Activated T-helper 2 cell treated with anti-CD3 and anti-CD28 coated beads, Interferon-gamma antibody, Interleukin-2, Interleukin-4, amounts not matched to agents 10 μg/mL and 5 μg/mL and 100 μg/mL, durations not matched to agents 14 hours and 24 hours and 36 hours (primary cell): ENCODE results near the gene SAMD9L. TPM values are rescaled to one million over a fixed set of nuclear protein-coding genes. Genes with fewer than 3 reads are reported as not detected.

Source experiments
- DNase-seq: peaks from one replicate; pipeline ENCODE4 v3.0.0; 2021; ENCODE audit warnings: low spot score
- H3K27ac Mint-ChIP-seq: one replicate; pipeline ENCODE4 v1.8.0; 2021; ENCODE audit warnings: mixed read lengths
- H3K27me3 Mint-ChIP-seq: one replicate; pipeline ENCODE4 v1.8.0; 2021; ENCODE audit warnings: low read depth, mixed read lengths
- H3K36me3 Mint-ChIP-seq: one replicate; pipeline ENCODE4 v1.8.0; 2021; ENCODE audit warnings: low read depth, mixed read lengths
- H3K4me1 Mint-ChIP-seq: one replicate; pipeline ENCODE4 v1.8.0; 2021; ENCODE audit warnings: low read depth, mixed read lengths
- H3K4me3 Mint-ChIP-seq: one replicate; pipeline ENCODE4 v1.8.0; 2021; ENCODE audit warnings: low read depth, mild to moderate bottlenecking, moderate library complexity, mixed read lengths
- H3K9me3 Mint-ChIP-seq: one replicate; pipeline ENCODE4 v1.8.0; 2021; ENCODE audit warnings: mixed read lengths
- intact Hi-C: fragments of 100-400 bp; cut with micrococcal nuclease; formaldehyde crosslinking; loops from one replicate; pipeline ENCODE4 v1.15.1; 2023
- total RNA-seq: library from RNA; stranded (reverse); gene quantifications from 2 replicates; pipeline ENCODE4 v1.2.3, GENCODE V29; 2022

Gene SAMD9L
- total RNA-seq, 1 donor from 2014 or later = 15.3 TPM

DNA sequence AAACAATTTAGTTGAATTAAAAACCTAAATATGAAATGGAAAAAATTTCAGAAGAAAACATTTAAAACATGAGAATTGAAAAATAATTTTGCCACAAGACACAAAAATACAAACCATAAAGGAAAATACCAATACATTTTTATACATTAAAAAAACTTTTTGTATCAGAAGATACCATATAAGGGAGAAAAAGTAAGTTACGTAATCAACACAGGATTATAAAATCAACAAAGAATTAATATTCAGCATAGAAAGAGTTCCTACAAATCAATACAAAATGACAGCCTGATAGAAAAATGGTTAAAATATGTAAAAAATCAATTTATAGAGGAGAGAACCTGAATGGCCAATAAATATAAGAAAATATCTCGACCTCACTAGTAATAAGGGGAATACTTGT lies 16.6 kb upstream of the SAMD9L start:
- no peaks in the 10 kb centered on the region for H3K27me3 Mint-ChIP-seq
- peaks cover 51% of the 10 kb centered on the region for H3K9me3 Mint-ChIP-seq
- H3K27ac Mint-ChIP-seq = no peak overlapping the region
- DNase-seq = no peak
- H3K36me3 Mint-ChIP-seq = peaks cover 16% of the 10 kb centered on the region
- H3K4me3 Mint-ChIP-seq = no peak overlapping the region
- H3K4me1 Mint-ChIP-seq = peaks cover 12% of the 10 kb centered on the region
- intact Hi-C loops = loop anchor here (5.0 to 10.0 kb wide), 2 partner anchors 68 to 210 kb away; partner anchors contain the start of gene VPS50

DNA sequence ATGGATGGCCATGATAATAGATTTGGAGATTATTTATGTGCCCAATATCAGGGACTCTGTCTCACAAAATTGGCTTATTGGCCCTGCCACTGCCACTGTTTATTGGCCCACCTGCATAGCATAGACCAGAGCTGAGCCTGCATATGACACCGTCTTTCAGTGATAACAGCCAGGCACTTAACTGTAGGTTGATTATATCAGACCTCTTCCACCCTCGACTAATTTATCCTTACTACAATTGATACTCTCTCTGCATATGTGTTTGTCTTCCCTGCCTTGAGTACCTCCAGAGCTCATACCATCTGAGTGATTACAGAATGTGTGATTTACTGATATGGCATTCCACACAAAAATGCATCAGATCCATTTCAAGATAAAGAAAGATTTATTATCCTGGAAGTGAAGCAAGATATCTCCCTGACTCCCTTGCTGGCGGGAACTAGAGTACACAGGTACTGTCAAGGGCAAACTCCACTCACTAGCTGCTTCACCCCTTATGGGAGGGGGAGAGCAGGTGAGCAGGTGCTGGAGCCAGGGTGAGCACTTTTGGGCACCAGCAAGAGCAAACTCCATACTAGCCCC lies 13.1 kb upstream of the SAMD9L start:
- intact Hi-C loops = loop anchor here (2.0 to 10.0 kb wide), 3 partner anchors 24 to 206 kb away; partner anchors contain the start of gene VPS50
- Mint-ChIP-seq H3K27me3 (no peaks in the 10 kb centered on the region), H3K27ac (no peak overlapping the region), H3K4me1 (peaks cover 18% of the 10 kb centered on the region), H3K4me3 (no peak overlapping the region), H3K36me3 (peaks cover 9% of the 10 kb centered on the region), H3K9me3 (peaks cover 26% of the 10 kb centered on the region)
- DNase-seq = no peak

DNA sequence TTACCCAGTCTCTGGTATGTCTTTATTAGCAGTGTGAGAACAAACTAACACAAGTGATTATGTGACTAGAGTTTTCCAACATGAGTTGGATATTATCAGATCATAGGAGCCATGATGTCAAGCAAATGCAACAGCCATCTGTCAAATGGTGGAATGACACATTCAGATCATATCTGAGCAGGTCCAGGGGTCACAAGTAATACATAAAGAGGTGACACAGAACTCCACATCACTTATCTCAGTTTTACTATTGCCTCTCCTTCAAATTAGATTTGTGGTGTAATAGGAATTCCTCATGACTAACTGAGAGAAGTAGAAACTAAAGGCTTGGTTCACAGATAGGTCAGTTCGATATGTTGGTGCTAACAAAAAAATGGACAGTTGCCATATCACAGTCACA lies 12.2 kb upstream of the SAMD9L start:
- Mint-ChIP-seq H3K36me3 (peaks cover 9% of the 10 kb centered on the region), H3K9me3 (peaks cover 26% of the 10 kb centered on the region), H3K27me3 (no peaks in the 10 kb centered on the region), H3K4me3 (no peak overlapping the region), H3K4me1 (peaks cover 16% of the 10 kb centered on the region), H3K27ac (peak overlapping the region; percentile 58)
- intact Hi-C loops = loop anchor here (1.0 to 10.0 kb wide), 5 partner anchors 12 to 206 kb away; partner anchors contain the start of genes SAMD9L and VPS50
- DNase-seq = no peak

DNA sequence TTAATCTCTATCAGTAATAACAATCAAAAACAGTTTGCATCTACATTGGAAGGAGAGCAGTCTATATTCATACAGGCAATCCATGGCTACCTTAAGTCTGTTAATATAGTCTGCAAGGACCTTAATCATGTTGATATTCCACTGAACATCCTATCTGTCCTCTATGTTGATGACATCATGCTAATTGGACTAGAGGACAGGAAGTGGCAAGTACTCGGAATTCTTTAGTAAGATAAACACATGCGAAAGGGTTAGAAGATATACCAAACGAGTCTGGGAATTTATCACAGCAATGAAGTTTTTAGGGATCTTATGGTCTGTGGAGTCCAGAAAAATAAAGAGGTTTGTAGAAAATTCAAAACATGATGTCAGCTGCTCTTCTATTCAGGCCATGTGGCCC lies 11.3 kb upstream of the SAMD9L start:
- intact Hi-C loops = no loop called here
- Mint-ChIP-seq H3K27me3 (peaks cover 1% of the 10 kb centered on the region), H3K9me3 (peaks cover 26% of the 10 kb centered on the region), H3K27ac (no peak overlapping the region), H3K4me3 (no peak overlapping the region), H3K4me1 (peaks cover 14% of the 10 kb centered on the region), H3K36me3 (peaks cover 9% of the 10 kb centered on the region)
- no peak for DNase-seq

DNA sequence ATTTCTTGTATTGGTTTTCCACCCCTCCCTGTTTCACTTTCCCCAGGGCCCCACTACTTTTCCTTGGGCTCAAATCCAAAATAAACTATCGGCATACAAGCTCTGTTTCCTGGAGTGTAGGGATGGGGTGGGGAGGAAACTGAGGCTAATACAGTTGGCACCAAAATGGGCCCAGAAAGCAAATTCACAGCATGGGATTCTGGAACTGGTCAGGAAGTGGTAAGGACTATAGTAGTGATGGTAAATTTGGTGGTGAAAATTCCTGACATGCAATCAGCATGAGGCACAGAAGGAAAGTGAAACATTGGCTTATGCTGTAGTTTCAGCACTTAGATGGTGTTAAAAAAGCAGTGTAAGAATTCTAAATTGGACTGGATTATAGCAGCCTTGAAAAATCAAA lies 8.7 kb upstream of the SAMD9L start:
- Mint-ChIP-seq H3K9me3 (peaks cover 11% of the 10 kb centered on the region), H3K27ac (no peak overlapping the region), H3K4me3 (no peak overlapping the region), H3K27me3 (peaks cover 1% of the 10 kb centered on the region), H3K4me1 (peaks cover 14% of the 10 kb centered on the region), H3K36me3 (no peaks in the 10 kb centered on the region)
- no peak for DNase-seq
- intact Hi-C loops = no loop called here

DNA sequence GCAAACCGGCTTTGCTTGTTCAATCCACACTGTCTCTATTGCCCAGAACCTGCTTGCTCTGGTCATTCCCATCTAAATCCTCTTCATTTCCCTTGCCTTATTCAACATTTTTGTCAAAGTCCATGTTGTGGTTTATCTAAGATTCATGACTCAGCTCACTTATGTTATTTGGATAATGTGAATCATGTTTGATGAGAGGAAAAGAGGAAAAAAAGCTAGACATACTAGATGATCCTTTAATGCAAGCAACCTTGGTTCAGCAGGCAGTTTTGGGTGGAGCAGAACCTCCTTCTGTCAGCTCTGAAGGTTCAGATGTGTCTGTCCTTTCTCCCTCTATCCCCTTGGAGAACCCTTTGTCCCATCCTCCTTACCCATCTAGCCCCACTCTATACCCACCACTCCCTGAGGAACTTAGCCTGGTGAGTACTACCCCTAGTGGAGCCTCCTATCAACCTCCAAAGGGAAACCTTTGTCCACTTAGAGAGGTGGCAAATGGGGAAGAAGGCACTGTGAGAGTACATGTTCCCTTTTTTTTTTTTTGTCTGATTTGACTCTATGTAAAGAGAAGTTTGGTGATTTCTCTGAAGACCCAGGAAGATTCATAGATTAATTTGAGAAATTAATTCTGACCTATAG lies 2.1 kb upstream of the SAMD9L start:
- intact Hi-C loops = no loop called here
- Mint-ChIP-seq H3K27ac (no peak overlapping the region), H3K4me1 (peaks cover 29% of the 10 kb centered on the region), H3K36me3 (peaks cover 11% of the 10 kb centered on the region), H3K9me3 (no peaks in the 10 kb centered on the region), H3K27me3 (peaks cover 1% of the 10 kb centered on the region), H3K4me3 (no peak overlapping the region)
- DNase-seq = no peak

DNA sequence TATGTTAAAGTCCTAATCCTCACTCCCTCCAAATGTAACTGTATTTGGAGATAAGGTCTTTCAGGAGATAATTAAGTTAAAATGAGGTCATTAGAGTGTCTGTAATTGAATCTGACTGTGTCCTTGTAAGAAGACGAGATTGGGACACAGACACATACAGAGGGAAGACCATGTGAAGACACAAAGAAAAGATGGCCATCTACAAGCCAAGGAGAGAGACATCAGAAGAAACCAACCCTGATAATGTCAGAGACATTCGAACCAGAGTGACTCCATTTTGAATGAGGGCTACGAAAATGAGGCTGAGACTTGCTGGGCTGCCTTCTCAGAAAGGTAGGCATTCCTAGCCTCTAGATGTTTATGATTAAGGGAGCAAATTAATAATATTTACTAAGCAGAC lies 542 bp upstream of the SAMD9L start:
- DNase-seq = no peak
- Mint-ChIP-seq H3K27me3 (no peaks in the 10 kb centered on the region), H3K9me3 (no peaks in the 10 kb centered on the region), H3K4me1 (peaks cover 33% of the 10 kb centered on the region), H3K36me3 (peaks cover 13% of the 10 kb centered on the region), H3K27ac (peak overlapping the region; percentile 91), H3K4me3 (peak overlapping the region; percentile 71)
- intact Hi-C loops = loop anchor here (1.0 kb wide), 1 partner anchor 12 kb away; no protein-coding TSS in a partner anchor

DNA sequence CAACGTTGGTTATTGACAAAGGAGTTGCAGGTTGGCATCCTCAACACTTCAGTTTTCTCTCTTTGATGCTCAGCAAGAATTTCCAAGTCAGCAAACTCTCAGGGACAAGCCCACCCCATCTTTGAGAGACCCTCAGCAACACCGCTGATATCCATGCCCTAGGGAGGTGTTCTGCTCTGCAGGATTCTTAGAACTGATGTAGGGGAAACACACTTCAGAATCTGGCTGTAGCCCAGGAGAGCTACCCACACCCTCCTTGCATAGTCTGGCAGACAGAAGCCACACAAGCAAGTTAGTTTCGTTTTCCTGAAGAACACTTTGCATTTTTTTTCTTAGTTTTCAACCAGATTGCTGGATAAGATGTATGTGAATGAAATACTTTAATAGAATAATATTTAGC lies 822 bp downstream of the SAMD9L start:
- H3K27me3 Mint-ChIP-seq = no peaks in the 10 kb centered on the region
- intact Hi-C loops = loop anchor here (1.0 to 2.0 kb wide), 2 partner anchors 29 to 85 kb away; partner anchors contain the start of gene VPS50
- peaks cover 36% of the 10 kb centered on the region for H3K4me1 Mint-ChIP-seq
- DNase-seq = peak; percentile 22
- H3K36me3 Mint-ChIP-seq = peaks cover 13% of the 10 kb centered on the region
- H3K27ac Mint-ChIP-seq = peak overlapping the region; percentile 89
- peak overlapping the region; percentile 87 for H3K4me3 Mint-ChIP-seq
- no peaks in the 10 kb centered on the region for H3K9me3 Mint-ChIP-seq

DNA sequence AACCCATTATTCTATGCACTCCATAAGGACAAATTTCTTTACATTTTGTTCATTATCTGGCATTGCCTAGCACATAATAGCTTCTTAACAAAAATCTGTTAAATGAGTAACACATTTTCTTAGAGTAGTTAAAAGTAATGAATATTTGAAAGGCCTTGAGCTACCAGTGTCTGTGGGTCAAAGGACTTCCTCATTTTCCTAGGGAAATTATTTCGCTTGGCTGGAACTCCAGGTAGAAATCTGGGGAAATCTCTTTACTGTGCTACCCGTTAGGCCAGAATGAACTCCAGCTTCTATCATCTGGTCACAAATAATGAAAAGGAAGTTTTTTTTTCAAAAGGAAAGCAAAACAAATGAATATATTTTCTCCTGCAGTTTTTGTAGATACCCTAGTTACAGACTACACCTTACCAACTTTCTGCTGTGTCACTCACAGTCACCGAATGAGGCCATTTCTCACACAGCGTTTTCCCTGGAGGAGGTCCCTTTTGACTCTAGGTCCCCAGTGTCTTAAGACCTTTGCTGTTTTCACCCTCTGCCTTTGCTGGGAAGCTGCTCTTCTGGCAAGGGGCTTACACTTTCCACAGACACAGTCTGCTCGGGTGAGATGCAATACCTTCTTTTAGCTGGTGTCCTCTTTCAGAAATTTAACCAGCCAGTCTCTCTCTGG lies 1.6 kb downstream of the SAMD9L start:
- Mint-ChIP-seq H3K36me3 (peaks cover 13% of the 10 kb centered on the region), H3K27ac (peak overlapping the region; percentile 89), H3K9me3 (no peaks in the 10 kb centered on the region), H3K4me3 (peak overlapping the region; percentile 87), H3K27me3 (no peaks in the 10 kb centered on the region), H3K4me1 (peaks cover 36% of the 10 kb centered on the region)
- DNase-seq = no peak
- intact Hi-C loops = loop anchor here (1.0 to 2.0 kb wide), 3 partner anchors 28 to 86 kb away; partner anchors contain the start of gene VPS50

DNA sequence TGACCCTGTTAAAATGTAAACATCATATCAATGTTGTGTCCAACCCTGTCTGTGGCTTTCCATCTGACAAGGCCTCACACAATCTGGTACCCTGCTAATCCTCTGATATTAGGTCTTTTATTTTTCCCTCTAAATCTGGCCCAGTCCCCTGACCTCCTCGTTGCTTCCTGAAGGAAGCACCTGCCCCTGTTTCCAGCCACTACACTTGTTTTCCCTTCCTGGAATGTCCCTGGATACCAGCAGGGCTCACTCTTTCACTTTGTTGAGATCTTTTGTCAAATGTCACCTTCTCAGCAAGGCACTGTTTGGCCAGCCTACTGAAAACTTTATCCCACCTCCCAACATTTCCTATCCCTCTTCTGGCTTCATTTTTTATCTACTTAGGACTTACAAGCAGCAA lies 2.1 kb downstream of the SAMD9L start:
- H3K4me1 Mint-ChIP-seq = peaks cover 36% of the 10 kb centered on the region
- no peak for DNase-seq
- intact Hi-C loops = loop anchor here (1.0 to 2.0 kb wide), 2 partner anchors 31 to 87 kb away; partner anchors contain the start of gene VPS50
- H3K36me3 Mint-ChIP-seq = peaks cover 13% of the 10 kb centered on the region
- H3K27ac Mint-ChIP-seq = peak overlapping the region; percentile 78
- H3K27me3 Mint-ChIP-seq = no peaks in the 10 kb centered on the region
- no peaks in the 10 kb centered on the region for H3K9me3 Mint-ChIP-seq
- H3K4me3 Mint-ChIP-seq = peak overlapping the region; percentile 60

DNA sequence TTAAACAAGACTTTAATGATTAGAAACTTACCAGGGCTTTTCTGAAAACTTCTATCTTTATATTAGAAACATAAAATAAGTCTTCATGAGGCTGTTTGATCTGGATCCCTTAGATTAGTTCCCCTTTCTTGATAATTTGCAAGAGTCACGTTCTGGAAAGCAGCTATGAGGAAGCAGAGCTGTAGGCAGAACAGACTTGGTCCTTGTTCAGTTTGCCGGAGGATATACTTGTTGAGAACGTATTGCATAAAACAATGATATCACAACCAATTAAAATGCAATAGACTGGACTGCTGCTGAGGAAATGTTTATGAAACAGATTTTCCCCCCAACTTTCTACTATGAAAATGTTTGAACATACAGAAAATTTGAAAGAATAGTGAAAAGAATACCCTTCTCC lies 2.8 kb downstream of the SAMD9L start:
- Mint-ChIP-seq H3K4me1 (peaks cover 36% of the 10 kb centered on the region), H3K4me3 (peak overlapping the region; percentile 60), H3K36me3 (peaks cover 13% of the 10 kb centered on the region), H3K27ac (no peak overlapping the region), H3K9me3 (no peaks in the 10 kb centered on the region), H3K27me3 (no peaks in the 10 kb centered on the region)
- intact Hi-C loops = no loop called here
- no peak for DNase-seq

DNA sequence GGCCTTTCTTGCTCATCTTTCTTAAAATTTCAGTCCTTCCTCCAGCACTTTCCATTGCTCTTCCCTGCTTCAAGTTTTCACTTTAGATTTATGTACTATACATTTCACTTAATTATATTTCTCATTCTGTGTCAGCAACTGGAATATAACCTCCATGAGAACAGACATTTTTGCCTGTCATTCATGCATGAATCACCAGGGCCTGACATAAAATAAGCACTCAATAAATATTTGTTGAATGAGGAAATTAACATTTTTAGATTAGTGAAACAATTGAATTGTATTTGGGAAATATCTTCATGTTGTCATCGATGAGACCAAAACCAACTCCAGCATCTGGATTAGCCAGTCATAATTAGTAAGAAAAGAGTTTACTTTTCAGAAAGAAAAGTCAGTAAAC lies 6.1 kb downstream of the SAMD9L start:
- Mint-ChIP-seq H3K36me3 (peaks cover 28% of the 10 kb centered on the region), H3K4me1 (peaks cover 22% of the 10 kb centered on the region), H3K9me3 (peaks cover 10% of the 10 kb centered on the region), H3K27me3 (no peaks in the 10 kb centered on the region), H3K4me3 (no peak overlapping the region), H3K27ac (no peak overlapping the region)
- intact Hi-C loops = no loop called here
- no peak for DNase-seq
